Middle frontal gyrus (tissue), 1 donor: ENCODE results near the gene RAI1.
"Not testable (repeated sequence)": the region's sequence is repeated elsewhere in the genome, so short reads cannot be mapped to it uniquely, and the experiment has no call there.

Source experiments
- DNase-seq: peaks from one replicate; pipeline ENCODE4 v3.0.0-alpha.2; 2015; ENCODE audit warnings: low spot score; ENCODE audit errors: extremely low spot score

Gene RAI1

DNA sequence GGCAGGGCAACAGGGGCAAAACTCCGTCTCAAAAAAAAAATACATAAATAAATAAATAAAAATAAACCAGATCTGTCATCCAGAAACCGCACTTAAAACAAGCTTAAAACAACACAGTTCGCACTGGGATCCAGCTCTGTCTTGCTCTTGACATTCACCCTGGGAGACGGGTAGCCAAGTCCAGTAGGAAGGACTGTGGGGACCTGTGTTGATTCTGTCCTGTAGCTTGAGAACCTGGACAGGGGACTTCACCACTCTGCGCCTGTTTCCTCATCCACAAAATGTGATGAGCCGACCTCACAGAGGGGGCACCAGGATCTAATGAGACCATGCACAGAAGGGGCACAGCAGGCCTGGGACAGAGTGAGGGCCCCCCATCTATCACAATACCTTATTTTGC is 1.5 kb upstream of the RAI1 start:
- no peak for DNase-seq

DNA sequence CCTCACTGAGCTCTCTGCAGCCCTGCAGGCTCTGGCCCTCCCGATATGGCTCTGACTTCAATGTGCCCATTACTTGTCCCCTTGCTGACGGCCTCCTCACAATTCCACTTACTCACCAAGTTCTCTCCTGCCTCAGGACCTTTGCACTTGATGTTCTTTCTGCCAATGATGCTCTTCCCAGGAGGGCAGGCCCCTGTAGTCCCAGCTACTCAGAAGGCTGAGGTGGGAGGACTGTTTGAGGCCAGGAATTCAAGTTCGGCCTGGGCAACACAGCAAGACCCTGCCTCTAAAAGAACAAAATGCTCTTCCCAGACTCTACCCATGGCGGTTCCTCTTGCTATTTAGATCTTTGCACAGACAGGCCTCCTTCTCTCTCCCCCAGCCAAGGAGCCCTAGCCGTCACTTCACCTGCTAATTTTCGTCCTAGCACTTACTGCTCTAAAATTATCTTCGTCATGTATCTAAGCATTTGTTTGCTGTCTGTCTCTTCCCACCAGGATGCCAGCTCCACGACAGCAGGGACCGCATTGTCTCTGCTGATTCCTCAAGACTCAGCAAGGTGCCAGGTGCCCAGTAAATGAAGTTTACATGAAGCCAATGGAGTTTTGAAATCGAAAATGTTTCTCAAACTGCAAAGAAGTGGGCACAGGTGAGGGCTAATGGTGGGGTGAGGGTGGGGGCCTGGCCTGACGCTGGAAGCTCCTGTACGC is 626 bp upstream of the RAI1 start:
- DNase-seq = no peak

DNA sequence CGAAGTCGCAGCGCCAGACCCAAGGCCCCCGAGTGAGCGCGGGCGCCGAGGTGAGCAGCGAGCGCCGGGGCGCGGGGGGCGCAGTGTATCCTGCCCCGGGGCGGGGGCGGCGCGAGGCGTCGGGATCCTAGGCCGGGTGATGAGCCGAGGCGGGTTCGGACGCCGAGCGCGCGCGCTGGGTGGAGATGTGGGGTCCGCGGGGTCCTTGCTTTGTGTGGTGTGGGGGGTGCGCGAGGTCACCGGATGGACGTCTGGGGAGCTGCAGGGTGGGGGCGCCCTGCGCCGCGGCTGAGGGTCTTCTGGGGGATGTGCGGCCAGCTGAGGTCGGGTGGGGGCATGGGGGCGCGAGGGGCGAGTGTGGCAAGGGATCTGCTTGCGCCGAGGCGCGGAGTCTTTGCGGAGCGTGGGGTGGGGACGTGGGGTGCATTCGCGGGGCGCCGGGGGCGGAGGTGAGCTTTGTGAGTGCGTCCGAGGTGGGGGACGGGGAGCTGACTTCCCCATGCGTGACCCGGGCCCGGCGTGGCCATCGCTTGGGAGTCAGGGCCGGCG is 560 bp downstream of the RAI1 start:
- no peak for DNase-seq

DNA sequence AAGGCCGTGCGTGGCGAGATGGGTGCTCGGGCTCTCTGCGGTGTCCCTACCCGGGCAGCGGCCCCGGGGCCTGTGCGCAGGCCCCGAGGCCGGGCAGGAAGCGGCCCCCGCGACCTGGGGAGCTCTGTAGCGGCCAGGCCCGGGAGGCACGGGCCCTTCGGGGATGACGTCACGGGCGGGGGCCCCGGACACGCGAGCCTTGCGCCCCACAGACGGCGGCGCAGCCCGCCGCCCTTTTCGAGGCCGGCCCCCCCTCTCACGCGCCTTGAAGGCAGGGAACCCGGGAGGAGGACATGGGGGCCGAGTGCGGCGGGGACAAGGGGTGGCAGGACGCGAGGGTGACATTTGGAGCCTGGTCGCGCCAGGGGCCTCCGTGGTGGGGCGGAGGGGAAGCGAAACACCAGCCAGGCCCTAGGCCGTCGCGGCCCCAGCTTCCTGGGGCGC is 1.1 kb downstream of the RAI1 start:
- DNase-seq = peak; percentile 42

DNA sequence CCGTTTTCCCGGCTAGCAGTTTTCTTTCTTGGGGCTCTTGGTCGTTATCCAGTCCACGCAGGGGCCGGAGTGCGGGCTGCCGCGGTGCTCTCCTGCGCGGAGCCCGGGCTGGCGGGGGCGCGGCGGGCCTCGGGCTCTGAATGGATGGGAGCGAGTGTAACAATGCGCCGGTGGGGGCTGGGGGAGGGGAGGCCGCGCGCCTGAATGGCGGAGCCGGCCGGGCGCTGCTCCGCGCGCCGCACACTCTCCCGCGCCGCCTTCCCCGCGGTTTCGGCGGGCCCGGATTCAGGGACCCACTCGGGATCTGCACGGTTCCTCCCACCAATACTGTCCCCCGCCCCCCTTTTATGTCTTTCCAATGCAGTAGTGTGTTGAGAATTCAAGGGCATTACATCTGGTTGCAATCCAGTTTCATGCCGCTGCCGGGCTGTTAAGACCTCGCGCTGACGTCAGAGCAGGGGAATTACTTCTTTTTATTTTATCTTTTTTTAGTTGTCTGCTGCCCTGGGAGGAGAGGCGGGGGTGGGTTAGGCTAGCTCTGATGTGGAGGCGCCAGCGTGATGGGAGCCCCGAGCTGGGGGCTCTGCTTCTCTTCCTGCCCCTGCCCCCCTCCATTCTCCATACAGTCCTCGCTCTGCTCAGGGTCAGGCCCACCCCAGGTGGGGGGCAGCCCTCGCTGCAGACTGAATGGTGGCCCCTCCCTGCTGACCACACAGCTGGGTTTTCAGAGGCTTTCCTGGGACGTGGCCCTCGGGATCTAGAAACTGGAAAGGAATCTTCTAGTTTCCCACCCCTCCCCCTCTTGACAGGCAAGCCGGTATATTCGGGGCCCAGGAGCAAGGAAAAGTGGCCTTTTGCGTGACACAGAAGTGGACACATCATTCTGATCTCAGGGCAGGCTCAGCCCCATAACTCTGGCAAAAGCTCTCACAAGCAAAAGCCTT is 1.8 kb downstream of the RAI1 start:
- DNase-seq = no peak

DNA sequence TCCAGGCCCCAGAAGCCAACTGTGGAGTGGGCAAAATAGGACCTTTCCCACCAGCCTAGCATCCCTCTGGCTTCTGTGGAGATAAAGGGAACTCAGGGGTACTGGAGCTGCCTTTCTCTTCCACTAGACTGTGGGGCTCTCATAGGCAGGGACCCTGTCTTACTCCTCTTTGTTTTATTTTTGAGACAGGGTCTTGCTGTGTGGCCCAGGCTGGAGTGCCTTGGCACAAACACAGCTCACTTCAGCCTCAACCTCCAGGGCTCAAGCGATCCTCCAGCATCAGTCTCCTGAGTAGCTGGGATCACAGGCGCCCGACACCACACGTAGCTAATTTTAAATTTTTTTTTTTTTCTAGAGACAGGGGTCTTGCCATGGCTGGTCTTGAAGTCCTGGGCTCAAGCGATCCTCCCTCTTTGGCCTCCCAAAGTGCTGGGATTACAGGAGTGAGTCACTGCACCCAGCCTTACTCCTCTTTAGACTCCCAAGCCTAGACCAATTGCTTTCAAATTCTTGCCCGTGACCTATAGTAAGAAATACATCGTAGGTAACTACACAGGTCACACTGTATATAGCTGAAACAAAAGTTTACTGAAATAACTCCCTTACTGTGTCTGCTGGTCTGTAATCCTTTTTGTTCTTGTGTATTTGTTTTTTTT is 2.6 kb downstream of the RAI1 start:
- no peak for DNase-seq

DNA sequence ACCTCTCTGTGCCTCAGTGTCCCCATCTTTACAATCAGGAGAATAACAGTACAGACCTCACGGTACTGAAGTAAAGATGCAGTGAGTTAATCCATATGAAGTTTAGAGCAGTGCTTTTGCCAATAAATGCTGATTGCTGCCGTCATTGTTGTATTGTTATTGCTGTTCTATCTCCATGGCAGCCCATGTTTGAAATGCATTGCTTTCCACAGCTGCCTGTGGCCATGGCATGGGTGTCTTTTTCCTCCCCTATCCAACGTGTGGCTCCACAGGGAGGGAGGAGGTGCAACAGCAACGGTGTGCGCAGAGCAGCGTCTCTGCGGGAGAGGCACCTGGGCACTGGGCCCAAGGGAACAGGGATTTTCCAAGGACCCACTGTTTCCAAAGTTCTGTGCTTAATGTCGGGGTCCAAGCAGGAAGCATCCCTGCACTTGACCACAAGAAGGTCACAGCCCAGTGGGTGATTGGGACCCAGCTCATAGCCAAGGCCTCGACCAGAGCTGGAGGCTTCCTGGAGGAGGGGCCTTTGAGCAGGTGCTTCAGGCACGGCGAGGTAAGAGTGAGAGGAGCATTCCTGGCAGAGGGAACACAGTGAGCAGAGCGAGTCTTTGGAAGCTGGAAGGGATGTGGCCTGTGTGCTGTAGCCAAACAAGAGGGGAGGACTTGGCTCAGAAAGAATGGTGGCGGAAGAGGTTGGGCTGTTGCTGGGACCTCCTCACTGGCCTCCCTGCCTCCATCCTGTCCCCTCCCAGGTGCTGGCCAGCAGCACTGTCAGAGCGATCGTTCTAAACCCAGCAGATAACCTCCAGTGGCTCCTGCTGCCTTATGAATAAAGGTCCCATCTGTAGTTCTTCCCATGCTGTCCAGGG is 3.9 kb downstream of the RAI1 start:
- DNase-seq = no peak

DNA sequence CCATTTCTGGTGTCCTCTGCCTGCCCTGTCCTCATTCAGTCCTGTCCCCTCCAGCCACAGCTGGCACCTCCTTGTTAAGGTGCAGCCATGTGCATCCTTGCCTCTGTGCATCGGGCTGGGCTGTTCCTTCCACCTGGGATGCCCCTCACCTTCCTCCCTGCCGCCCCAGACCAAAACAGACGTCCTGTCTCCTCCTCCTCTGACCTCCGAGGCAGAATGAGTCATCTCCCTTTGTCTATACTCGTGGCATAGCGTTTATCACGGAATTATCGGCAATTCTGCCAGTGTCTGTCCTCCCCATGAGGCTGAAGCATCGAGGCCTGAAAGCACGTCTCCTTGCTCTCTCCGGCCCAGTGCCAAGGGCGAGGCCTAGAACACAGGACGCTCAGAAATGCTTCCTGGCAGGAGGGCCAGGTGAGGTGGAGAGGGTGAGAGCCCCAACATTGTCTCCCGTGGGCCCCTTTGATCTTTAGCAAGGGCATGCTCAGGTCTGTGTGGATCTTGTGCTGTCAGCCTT is 4.6 kb downstream of the RAI1 start:
- no peak for DNase-seq

DNA sequence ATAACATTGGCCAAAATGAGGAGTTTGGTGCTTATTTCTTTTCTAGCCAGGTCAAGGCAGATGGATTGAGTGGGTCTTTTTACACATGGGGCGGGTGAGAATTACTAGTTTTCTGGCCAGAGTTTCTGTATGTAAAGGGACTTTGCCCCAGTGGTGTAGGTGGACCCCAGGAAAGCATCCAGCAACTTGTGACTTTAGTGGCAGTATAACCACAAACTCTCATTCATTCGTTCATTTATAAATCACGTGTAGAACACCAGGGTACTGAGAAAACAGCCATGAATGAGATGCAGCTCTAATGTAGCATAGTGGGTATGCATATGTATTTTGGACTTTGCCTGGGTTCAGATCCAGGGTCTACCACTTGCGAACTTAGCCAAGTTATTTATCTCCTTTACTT is 8.1 kb downstream of the RAI1 start:
- DNase-seq = no peak

DNA sequence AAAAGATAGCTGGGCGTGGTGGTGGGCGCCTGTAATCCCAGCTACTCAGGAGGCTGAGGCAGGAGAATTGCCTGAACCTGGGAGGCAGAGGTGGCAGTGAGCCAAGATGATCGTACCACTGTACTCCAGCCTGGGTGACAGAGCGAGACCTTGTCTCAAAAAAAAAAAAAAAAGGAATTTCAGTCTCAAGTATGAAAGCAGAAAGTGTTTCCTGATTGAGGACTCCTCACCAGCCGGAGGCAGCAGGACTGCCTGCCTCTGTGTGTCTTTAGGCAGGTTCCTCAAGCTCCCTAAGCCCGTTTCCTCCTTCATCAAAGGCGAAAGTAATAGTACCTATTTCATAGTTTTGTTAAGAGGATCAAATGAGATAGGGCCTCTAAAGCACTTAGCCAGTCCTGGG is 9.0 kb downstream of the RAI1 start:
- DNase-seq = not testable (repeated sequence)

DNA sequence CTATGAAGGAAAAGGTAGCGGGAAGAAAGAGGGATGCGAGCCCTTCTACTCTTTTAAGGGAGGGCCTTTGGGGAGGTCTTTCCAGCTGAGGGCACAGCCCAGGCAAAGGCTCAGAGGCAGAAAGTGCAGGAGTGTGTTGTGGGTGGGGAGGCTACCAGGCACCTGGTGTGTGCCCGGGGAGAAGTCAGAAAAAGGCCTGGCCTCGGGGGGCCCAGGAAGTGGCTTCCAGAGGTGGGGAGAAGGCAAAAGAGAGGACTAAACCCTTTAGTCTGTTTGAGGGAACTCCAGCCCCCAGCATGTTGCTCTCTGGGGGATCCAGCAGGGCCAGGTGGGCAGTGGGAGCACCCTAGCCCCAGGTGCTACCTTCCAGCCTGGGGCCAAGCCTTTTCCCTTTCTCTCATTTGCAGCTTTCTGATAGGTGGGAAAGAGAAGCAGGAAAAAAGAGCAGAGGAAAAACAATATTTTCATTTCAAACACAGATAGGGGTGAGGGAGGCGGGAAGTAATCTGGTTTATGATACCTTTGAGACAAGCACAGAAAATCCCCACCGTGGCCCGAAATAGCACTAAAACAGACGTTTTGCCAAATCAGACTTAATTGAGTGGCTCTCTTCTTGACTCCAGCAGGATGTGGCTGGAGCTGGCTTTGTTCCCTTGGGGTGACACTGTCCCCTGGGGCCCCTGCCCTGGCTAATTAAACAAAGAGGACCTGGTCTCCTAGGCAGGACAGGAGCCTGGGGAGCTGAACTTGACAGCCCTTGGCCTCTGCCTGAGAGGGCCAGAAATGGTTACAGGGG is 10.4 kb downstream of the RAI1 start:
- no peak for DNase-seq

DNA sequence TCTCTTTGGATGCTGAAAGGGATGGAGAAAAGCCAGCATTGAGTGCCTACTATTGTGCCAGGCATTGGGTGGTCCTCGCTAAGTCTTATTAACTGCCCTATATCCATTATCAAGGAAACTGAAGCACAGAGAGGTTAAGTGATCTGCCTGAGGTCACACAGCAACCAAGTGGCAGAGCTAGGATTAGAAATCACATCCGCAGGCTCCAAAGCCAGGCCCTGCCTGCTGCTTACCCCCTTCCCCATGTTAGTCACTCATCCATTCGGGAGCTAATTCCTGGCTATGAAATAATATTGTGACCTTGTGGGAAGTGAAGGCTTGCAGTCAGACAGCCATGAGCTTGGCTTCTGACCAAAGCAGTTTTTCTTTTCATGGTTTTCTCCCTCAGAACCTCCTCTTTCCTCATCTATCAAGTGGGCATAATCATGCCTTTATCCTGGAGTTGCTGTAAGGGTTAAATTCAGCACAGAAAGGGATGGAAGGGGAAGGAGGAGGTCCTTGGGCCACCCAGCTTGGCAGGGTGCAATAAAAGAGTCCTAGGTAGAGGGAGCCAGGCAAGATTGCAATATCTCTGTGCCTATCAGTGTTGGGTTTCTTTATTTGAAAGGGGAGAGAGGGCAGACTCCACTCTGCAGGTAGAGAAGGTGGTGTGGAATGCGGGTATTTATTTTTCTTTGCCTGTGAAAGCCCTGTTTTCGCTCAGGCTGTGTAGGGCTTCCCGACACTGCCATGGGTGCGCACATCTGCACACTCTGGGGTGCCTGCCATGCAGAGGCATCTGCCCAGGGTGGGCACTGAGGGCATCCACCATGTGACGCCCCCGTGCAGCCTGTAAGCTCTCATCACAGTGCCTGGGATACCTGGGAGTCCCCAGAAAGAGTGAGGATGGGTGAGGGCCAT is 11.3 kb downstream of the RAI1 start:
- DNase-seq = no peak

DNA sequence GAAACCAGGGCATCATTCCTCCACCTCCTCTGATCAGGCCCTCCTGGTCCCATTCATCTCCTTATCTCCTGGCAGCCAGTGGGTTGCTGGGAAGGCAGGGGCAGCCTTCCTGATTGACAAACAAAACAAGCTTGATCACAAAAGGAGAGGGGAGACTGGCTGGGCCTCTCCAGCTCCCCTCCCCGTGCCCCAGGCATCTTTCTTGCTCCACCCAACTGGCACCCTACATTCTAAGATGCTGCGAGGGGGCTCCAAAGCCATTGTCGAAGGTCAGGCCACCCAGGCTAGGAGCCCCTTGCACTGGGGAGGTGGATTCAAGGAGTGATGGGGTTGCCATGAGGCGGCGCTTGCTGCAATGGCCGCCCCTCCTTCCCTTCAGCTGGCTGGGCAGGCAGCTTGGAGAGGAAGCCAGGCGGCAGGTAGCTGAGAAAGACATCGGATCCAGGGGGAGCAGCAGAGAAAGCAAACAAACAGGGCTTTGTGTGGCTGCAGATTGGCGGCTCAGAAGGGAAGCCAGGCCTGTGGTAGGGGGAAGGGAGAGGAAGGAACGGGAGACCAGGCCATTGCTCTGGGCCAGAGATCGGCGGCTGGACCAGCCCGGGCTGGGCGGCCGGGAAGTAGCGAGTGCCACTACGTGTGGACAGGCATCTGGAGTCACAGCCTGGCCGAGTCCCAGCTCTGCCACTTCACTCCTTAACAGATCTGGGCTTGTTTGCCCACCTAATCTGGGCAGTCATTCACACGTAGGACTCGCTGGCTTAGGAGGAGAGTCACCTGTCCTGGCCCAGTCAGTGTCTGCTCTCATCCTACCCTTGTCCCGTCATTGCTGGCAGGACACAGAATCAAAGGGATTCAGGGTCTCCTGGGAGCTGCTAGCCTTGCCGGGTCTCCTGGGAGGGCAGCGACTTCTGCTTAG is 12.3 kb downstream of the RAI1 start:
- DNase-seq = no peak

DNA sequence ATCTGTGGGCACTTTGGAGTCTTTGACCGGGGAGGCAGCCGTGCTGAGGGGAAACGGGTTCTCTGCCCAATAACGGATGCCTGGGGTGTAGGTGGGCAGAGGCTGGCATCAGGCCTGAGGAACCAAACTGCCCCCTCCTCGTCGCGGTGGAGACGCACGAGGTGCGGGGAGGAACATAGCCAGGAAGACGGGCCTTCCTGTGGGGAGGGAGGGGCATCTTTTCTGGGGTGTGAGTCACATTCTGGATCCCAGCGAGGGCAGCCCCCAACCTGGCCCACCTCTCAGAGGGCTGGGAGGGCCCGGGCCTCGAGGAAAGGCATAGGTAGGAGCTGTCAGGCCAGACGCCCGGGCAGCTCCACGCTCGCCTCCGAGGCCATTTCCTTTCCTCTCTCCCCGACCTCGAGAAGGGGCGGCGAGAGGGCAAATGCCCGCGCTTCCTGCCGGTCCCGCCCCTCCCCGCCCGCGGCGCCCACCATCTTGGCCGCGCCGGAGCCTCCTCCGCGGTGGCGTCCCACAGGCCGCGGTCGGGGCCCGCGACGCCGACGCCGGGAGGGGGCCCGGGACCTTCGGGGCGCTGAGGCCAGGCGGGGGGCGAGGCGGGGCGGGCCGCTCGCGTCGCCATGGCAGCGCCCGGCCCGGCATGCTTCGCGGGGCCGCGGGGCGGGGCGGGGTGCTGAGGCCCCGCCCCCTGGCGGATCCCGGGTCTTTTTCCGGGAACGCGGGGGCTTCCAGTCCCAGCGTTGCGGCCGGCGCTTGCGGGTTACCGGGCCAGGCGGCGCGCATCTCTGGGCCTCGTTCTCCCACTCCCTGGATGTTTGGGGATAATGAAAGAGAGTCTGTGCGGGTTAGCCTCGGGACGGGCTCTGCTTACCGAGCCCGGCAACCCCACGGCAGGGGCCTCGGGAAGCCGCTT is 13.2 kb downstream of the RAI1 start:
- peak; percentile 58 for DNase-seq

DNA sequence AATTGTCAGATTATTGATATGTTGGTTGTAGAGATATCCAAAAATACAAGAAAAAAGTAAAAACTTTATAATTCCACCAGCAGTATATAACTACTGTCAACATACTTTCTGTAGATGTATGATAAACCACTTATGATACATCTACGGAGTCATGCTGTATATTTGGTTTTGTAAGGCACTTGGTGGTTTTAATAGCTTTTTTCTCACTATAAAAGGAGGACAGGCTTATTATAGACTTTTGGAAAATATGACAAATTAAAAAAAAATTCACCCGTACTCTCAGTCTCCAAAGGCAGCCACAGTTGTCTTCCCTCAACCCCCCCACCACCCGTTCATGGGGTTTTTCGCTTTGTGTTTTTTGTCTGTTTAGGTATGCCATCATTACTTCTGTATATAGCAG is 14.8 kb downstream of the RAI1 start:
- no peak for DNase-seq

DNA sequence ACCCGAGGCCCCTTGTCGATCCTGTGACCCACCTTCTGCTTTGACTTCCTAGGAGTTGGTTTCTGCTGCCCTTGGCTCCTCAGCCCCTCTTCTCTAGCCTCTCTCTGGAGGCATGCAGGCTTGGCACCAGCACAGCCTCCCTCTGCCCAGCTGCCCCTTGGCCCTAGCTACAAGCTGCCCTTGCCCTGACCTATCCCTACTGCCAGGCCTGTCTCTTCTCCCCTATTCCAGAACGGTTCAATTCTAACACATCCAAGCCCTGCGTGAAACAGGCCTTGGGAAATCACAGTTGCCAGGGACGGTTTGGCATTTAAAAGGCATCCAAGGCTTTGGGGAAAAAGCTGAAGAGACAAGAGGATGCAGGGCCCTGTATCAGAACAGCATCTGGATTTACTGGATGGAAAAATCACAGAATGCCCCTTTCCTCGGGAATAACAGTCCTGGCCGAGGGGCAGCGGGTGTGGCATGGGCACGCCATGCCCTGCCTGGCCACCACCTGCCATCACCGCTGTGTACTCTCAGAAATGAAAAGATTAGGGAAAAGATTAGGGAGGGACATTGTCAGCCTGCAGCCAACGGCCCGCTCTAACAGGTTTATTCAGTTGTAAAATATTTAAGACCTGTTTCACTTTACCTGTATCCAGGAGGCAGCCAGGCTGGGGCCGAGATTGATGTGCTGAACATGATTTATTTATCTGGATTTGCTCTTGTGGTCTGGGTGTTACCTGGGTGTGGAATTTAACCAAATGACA is 15.8 kb downstream of the RAI1 start:
- DNase-seq = no peak
